Muscle of leg (tissue), 11 donors: Measurements from ENCODE around the gene ZFAND6. TPM values are rescaled to one million over a fixed set of nuclear protein-coding genes. Genes with fewer than 3 reads are reported as not detected.

Experiments used
- DNase-seq: peaks from one replicate; pipeline ENCODE4 v3.0.0; 2013
- H3K27ac ChIP-seq: one replicate; pipeline ENCODE4 v1.5.1; 2013; ENCODE audit warnings: mild to moderate bottlenecking, low read length, control low read depth
- H3K27me3 ChIP-seq: one replicate; pipeline ENCODE4 v1.6.1; 2013; ENCODE audit warnings: low read length; ENCODE audit not compliant: control insufficient read depth, insufficient read depth
- H3K36me3 ChIP-seq: one replicate; pipeline ENCODE4 v1.6.1; 2013; ENCODE audit warnings: low read length; ENCODE audit not compliant: control insufficient read depth, insufficient read depth
- H3K4me1 ChIP-seq: one replicate; pipeline ENCODE4 v1.6.1; 2013; ENCODE audit warnings: low read length; ENCODE audit not compliant: control insufficient read depth, insufficient read depth
- H3K4me3 ChIP-seq: one replicate; pipeline ENCODE4 v1.5.1; 2013; ENCODE audit warnings: low read length, control low read depth
- H3K9me3 ChIP-seq: replicated peaks from 2 replicates; pipeline ENCODE4 v1.6.1; 2013; ENCODE audit warnings: low read depth, low read length; ENCODE audit not compliant: control insufficient read depth
- WGBS: methylation state at CpG from one replicate; pipeline ENCODE4 v1.1.5; 2013; ENCODE audit warnings: missing lambda C conversion rate; ENCODE audit not compliant: insufficient coverage; 5-methylcytosine and 5-hydroxymethylcytosine counted together
- polyA plus RNA-seq, 8 donors: library from polyadenylated mRNA; unstranded; fragments of 120-200 nt; gene quantifications; one replicate each; pipeline versions ENCODE4 v1.2.1 to v1.2.3, GENCODE V29; 2013; ENCODE audit warnings: inconsistent platforms in 1 of 8, low replicate concordance in 1 of 8; ENCODE audit not compliant: insufficient read length in 8 of 8, insufficient read depth in 1 of 8
- total RNA-seq: library from RNA; stranded (reverse); fragments of 120-200 nt; gene quantifications from one replicate; pipeline ENCODE4 v1.2.4, GENCODE V29; 2013

Gene ZFAND6
- total and polyA plus RNA-seq, 9 donors: 95.6 to 115 (median 105) TPM

DNA sequence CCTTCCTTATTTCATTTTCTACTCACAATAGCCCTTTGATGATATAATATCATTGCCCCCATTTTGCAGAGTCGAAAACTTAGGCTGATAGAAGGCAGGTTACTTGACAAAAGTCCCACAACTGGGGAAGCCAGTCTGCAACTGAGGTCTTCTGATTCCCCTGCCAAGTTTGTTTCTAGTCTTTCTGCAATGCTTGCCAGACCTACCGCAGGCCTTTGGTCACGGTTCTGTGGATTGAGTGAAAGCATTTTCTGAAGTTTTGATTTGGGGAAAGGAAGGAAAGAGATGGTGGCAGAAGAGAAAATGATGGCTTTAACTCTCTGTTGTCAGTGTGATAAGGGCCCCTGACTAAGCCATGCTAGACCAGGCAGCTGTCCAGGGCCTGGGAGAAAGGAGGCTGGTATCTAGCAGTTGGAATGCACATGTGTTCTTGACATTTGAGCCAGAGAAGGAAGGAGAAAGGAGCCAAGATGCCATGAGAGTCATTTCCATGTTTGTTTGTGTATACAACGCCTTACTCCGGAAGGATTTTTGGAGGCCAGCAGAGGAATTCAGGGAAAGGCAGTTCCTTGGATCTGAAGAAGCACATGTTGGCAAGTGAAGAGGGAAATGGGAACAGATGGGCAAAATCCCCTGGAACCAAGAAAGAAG is 123.3 kb downstream of the ZFAND6 start:
- no peak overlapping the region for H3K4me3 ChIP-seq
- H3K27ac ChIP-seq: no peak overlapping the region
- H3K36me3 ChIP-seq: peaks cover 16% of the 10 kb centered on the region
- no peaks in the 10 kb centered on the region for H3K9me3 ChIP-seq
- 64% methylated on average over 4 of the region's 5 CpGs for WGBS
- H3K4me1 ChIP-seq: peaks cover 29% of the 10 kb centered on the region
- H3K27me3 ChIP-seq: no peaks in the 10 kb centered on the region
- peak; percentile 78 for DNase-seq

DNA sequence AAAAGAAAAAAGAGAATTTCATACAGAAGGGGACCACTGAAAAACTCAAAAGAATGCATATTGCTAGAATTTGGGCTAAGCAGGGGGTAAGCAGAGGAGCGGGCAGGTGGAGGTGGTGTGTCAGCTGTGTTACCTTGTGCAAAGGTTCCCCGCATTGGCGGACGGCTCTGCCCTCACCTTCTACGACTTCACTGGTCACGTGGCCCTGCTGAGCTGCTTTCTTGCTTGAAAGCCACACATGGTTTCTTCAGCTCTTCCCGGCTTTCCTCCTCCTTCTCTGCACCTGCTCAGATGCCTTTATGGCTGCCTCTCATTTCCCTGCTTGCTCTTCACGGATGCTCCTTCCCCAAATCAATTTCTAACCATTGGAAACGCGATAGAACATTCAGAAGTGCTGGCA is 123.8 kb downstream of the ZFAND6 start:
- peak; percentile 14 for DNase-seq
- WGBS: 85% methylated on average over 10 of the region's 10 CpGs
- H3K4me1 ChIP-seq: peaks cover 29% of the 10 kb centered on the region
- no peaks in the 10 kb centered on the region for H3K27me3 ChIP-seq
- H3K27ac ChIP-seq: no peak overlapping the region
- H3K9me3 ChIP-seq: no peaks in the 10 kb centered on the region
- peaks cover 16% of the 10 kb centered on the region for H3K36me3 ChIP-seq
- H3K4me3 ChIP-seq: no peak overlapping the region

DNA sequence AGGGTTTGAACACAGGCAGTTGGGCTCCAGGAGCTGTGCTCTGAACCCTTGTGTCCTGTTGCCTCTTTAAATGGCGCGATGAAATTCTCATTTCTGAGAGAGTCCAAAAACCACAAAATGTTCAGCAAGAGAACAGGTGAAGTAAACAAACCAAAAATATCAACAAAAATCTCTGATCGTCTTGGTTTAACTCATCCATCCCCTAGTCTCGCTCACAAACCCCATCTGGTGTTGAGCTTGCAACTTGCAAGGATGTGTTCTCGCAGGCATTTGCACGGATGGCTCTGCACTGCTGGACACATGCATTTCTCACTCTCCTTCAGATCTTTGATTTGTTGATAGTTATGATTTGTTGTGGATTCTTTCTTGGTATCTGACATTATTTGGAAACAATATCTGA is 124.4 kb downstream of the ZFAND6 start:
- Histone ChIP-seq H3K27me3 (no peaks in the 10 kb centered on the region), H3K4me1 (peaks cover 29% of the 10 kb centered on the region), H3K4me3 (no peak overlapping the region), H3K9me3 (no peaks in the 10 kb centered on the region), H3K36me3 (peaks cover 16% of the 10 kb centered on the region), H3K27ac (no peak overlapping the region)
- peak; percentile 16 for DNase-seq
- 67% methylated on average over 3 of the region's 6 CpGs for WGBS

DNA sequence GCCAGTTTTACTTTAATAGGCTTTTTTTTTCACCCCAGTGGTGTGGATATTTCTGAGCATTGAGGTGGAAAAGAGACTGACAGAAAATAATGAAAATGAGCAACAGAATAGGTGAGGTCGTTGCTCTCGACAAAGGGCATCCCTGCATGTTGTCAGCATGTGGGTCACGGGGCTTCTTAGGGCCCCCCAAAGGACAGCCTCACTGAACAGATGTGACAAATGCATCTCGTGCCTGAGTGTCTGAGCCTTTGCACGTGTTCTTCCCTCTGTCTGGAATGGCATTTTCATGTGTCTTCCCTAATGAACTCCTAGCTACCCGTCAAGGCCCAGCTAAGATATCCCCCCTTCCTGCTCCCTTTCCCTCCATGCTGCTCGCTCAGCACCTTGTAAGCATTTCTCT is 125.1 kb downstream of the ZFAND6 start:
- H3K36me3 ChIP-seq: peaks cover 16% of the 10 kb centered on the region

DNA sequence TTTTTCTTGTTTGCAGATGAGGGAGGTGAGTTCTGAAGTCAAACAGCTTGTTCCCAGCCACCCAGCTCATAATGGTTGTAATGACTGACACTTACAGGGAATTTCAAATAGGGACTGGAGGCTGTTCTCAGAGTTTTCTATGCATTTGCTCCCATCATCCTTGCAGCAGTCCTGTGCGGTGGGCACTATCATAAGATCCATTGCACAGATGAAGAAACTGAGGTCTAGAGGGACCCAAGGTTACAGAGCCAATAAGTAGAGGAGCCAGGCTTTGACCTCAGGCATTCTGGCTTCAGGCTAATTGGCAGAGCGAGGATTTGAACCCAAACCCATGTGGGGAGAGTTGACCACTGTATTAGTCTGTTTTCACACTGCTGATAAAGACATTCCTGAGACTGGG is 125.7 kb downstream of the ZFAND6 start:
- no peak for DNase-seq
- H3K9me3 ChIP-seq: no peaks in the 10 kb centered on the region
- peaks cover 27% of the 10 kb centered on the region for H3K4me1 ChIP-seq
- H3K27me3 ChIP-seq: no peaks in the 10 kb centered on the region
- WGBS: 95% methylated on average over 2 of the region's 2 CpGs
- peaks cover 16% of the 10 kb centered on the region for H3K36me3 ChIP-seq
- H3K27ac ChIP-seq: no peak overlapping the region
- no peak overlapping the region for H3K4me3 ChIP-seq

More for the DNA sequence above, 125.1 kb downstream of the ZFAND6 start:
- Histone ChIP-seq H3K4me1 (peaks cover 27% of the 10 kb centered on the region), H3K9me3 (no peaks in the 10 kb centered on the region), H3K4me3 (no peak overlapping the region), H3K27me3 (no peaks in the 10 kb centered on the region), H3K27ac (no peak overlapping the region)
- no peak for DNase-seq
- 85% methylated on average over 6 of the region's 7 CpGs for WGBS

DNA sequence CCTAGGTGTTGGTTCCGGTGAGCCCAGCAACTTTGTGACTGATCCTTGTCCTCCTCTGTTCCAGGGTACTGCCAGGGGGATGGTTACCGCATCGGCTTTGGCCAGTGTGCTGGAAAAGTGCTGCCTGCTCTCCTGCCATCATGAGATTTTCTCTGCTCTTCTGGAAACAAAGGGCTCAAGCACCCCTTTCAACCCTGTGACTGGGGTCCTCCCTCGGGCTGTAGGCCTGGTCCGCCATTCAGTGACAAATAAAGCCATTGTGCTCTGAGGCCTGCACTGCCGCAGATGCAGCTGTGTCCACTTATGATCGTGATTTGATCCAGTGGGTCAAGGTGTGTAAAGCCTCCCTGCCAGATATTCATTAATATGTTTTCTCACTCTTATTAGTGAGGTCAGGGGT is 126.6 kb downstream of the ZFAND6 start:
- DNase-seq: no peak
- 87% methylated on average over 5 of the region's 7 CpGs for WGBS
- Histone ChIP-seq H3K4me1 (peaks cover 26% of the 10 kb centered on the region), H3K36me3 (peaks cover 14% of the 10 kb centered on the region), H3K27ac (no peak overlapping the region), H3K4me3 (no peak overlapping the region), H3K9me3 (no peaks in the 10 kb centered on the region), H3K27me3 (no peaks in the 10 kb centered on the region)

DNA sequence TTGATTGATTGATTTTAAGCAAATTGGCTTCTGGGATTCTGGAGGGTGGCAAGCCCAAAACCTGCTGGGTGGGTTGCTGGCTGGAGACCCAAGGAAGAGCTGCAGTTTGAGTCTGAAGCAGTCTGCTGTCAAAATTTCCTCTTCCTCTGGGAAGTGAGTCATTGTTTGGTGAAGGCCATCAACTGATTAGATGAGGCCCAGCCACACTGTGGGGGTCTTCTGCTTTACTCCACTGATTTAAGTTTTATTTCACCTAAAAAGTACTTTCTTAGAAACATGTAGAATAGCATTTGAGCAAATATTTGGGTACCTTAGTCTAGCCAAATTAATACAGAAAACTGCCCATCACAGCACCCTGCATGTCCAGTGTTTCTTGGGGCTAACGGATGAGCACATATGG is 127.1 kb downstream of the ZFAND6 start:
- Histone ChIP-seq H3K27ac (no peak overlapping the region), H3K27me3 (no peaks in the 10 kb centered on the region), H3K9me3 (no peaks in the 10 kb centered on the region), H3K4me3 (no peak overlapping the region), H3K4me1 (peaks cover 21% of the 10 kb centered on the region), H3K36me3 (peaks cover 14% of the 10 kb centered on the region)
- DNase-seq: no peak
- 100% methylated on average over 1 of the region's 1 CpG for WGBS

Other genes starting within 250 kb of the ZFAND6 start
- 12.4 TPM for gene MTHFS, start 162.7 kb upstream of the ZFAND6 start, total RNA-seq
- 10 to 100 TPM; 13.5 to 22.0 (median 19.2) TPM for gene MTHFS, start 162.7 kb upstream of the ZFAND6 start, polyA plus RNA-seq
- gene BCL2A1, start 88.5 kb upstream of the ZFAND6 start, total RNA-seq: 0.35 TPM
- 1 to 10 TPM in 2 of 8 donors, under 1 TPM in 5, not detected in 1; 0.18 to 1.9 (median 0.55) TPM for gene BCL2A1, start 88.5 kb upstream of the ZFAND6 start, polyA plus RNA-seq
- gene FAH, start 93.3 kb downstream of the ZFAND6 start, total RNA-seq: 12.3 TPM
- gene FAH, start 93.3 kb downstream of the ZFAND6 start, polyA plus RNA-seq: 10 to 100 TPM in 7 of 8 donors, 1 to 10 TPM in 1; 9.9 to 19.5 (median 13.9) TPM
- 0.44 TPM for gene CTXND1, start 192.5 kb downstream of the ZFAND6 start, total RNA-seq
- gene CTXND1, start 192.5 kb downstream of the ZFAND6 start, polyA plus RNA-seq: 1 to 10 TPM in 4 of 8 donors, under 1 TPM in 4; 0.59 to 1.9 (median 0.94) TPM